Cardiac muscle cell (in vitro differentiated cells and primary cell): ENCODE measurements around the gene INS. TPM values are rescaled to one million over a fixed set of nuclear protein-coding genes. Genes with fewer than 3 reads are reported as not detected.
A peak's percentile ranks its signal among the peaks of the same experiment; 100 is the strongest.

Experiments
- DNase-seq, 2 donors: peaks; one replicate each; pipeline versions ENCODE4 v3.0.0 to v3.0.0-alpha.2; 2010 to 2017; ENCODE audit warnings: low read depth in 1 of 2, low spot score in 1 of 2
- H3K27ac ChIP-seq: fragments of 200-600 bp; sonication (generic); 2 replicates; pipeline ENCODE4 v1.5.1; 2016
- H3K27me3 ChIP-seq: fragments of 200-600 bp; sonication (generic); 2 replicates; pipeline ENCODE4 v1.6.0; 2016; ENCODE audit warnings: control low read depth
- H3K36me3 ChIP-seq: fragments of 200-600 bp; sonication (generic); 2 replicates; pipeline ENCODE4 v1.5.1; 2016; ENCODE audit warnings: control low read depth
- H3K4me1 ChIP-seq: fragments of 200-600 bp; sonication (generic); 2 replicates; pipeline ENCODE4 v1.8.1; 2017; ENCODE audit warnings: low read depth, mild to moderate bottlenecking, mixed run types
- H3K4me3 ChIP-seq: fragments of 200-600 bp; sonication (generic); 2 replicates; pipeline ENCODE4 v1.5.1; 2016; ENCODE audit warnings: mild to moderate bottlenecking
- H3K9me3 ChIP-seq: fragments of 200-600 bp; sonication (generic); 2 replicates; pipeline ENCODE4 v1.5.1; 2017; ENCODE audit warnings: low read depth, mild to moderate bottlenecking, control low read depth
- polyA plus RNA-seq: library from polyadenylated mRNA; unstranded; fragments of >200 nt; fragmentation: Nextera tagmentation; extraction: Ambion mirVana; gene quantifications from 2 replicates; pipeline ENCODE4 v1.2.1, GENCODE V29; 2016
- total RNA-seq: library from RNA; depleted of rRNA; stranded (reverse); fragments of >200 nt; gene quantifications from 2 replicates; pipeline ENCODE4 v1.2.3, GENCODE V29; 2016
- TF ChIP-seq, protein P1 (sequence below): IDR thresholded peaks from 2 replicates; pipeline ENCODE4 v1.5.1; 2012; ENCODE audit warnings: low read depth, mild to moderate bottlenecking, low read length

Gene INS
- total and polyA plus RNA-seq, 2 experiments from 2014 or later, result not detected

DNA sequence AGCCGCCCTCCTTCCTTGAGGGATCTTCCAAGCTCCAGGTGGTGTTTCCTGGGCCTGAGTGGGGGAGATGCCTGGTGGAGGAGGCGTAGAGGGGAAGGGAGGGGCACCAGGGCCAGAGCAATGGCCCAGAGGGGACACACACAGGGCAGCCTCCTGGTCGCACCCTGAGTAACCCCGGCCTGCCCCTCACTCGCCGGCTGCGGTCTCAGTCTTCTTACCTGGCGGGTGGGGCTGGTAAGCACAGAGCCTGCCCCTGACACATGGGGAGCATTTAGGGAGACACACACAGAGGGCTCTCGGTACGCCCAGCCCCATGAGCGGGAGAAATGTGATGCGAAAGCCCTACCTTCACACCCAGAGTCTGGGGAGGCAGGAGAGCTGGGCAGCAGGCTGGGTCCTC lies 45.7 kb downstream of the INS start:
- H3K27ac ChIP-seq, result no peak overlapping the region
- no peaks in the 10 kb centered on the region for H3K4me1 ChIP-seq
- H3K36me3 ChIP-seq, result no peaks in the 10 kb centered on the region
- no peak overlapping the region for H3K4me3 ChIP-seq
- no peaks in the 10 kb centered on the region for H3K27me3 ChIP-seq
- TF ChIP-seq, protein P1, sequence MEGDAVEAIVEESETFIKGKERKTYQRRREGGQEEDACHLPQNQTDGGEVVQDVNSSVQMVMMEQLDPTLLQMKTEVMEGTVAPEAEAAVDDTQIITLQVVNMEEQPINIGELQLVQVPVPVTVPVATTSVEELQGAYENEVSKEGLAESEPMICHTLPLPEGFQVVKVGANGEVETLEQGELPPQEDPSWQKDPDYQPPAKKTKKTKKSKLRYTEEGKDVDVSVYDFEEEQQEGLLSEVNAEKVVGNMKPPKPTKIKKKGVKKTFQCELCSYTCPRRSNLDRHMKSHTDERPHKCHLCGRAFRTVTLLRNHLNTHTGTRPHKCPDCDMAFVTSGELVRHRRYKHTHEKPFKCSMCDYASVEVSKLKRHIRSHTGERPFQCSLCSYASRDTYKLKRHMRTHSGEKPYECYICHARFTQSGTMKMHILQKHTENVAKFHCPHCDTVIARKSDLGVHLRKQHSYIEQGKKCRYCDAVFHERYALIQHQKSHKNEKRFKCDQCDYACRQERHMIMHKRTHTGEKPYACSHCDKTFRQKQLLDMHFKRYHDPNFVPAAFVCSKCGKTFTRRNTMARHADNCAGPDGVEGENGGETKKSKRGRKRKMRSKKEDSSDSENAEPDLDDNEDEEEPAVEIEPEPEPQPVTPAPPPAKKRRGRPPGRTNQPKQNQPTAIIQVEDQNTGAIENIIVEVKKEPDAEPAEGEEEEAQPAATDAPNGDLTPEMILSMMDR, result no peak
- DNase-seq, result no peak
- no peaks in the 10 kb centered on the region for H3K9me3 ChIP-seq

GRCh38 chr11:2114430-2115241 lies 46.4 kb downstream of the INS start:
- no peak overlapping the region for H3K27ac ChIP-seq
- no peak overlapping the region for H3K4me3 ChIP-seq
- H3K36me3 ChIP-seq, result no peaks in the 10 kb centered on the region
- no peaks in the 10 kb centered on the region for H3K9me3 ChIP-seq
- H3K4me1 ChIP-seq, result no peaks in the 10 kb centered on the region
- no peaks in the 10 kb centered on the region for H3K27me3 ChIP-seq
- TF ChIP-seq, protein P1, result no peak
- DNase-seq, result peak in 1 of 2 donors; percentile 31

DNA sequence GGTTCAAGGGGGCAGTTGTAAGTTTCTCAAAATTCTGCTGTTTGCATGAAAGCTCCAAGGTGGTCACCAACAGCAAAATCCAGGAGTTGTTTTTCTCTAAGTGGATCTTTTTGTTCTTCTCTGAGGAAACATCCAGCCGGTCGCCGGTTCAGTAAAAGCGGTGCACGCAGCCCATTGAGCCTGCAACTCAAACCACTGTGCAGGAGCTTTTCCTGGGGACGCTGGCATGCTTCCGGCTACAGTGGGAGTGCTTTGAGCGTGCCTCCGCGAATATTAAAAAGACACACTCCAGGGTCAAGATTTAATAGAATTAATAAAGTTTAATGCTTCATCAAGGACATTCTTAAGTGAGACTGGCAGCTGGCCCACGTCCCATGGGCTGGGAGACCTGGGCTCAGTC lies 47.2 kb downstream of the INS start:
- no peak for DNase-seq
- H3K27me3 ChIP-seq, result no peaks in the 10 kb centered on the region
- no peak overlapping the region for H3K4me3 ChIP-seq
- H3K36me3 ChIP-seq, result no peaks in the 10 kb centered on the region
- TF ChIP-seq, protein P1, result no peak
- H3K9me3 ChIP-seq, result no peaks in the 10 kb centered on the region
- H3K27ac ChIP-seq, result no peak overlapping the region
- no peaks in the 10 kb centered on the region for H3K4me1 ChIP-seq

- H3K4me1 ChIP-seq, result no peaks in the 10 kb centered on the region
- TF ChIP-seq, protein P1, result no peak
- no peak overlapping the region for H3K4me3 ChIP-seq
- H3K27me3 ChIP-seq, result no peaks in the 10 kb centered on the region
- H3K27ac ChIP-seq, result no peak overlapping the region
- H3K36me3 ChIP-seq, result no peaks in the 10 kb centered on the region
- no peak for DNase-seq
- no peaks in the 10 kb centered on the region for H3K9me3 ChIP-seq
Observed at GRCh38 chr11:2110521-2110920, 50.5 kb downstream of the INS start.

Other genes with a start within 250 kb of the INS start
- 2.5 and 2.7 TPM in 2 replicates for gene TNNT3, start 241.5 kb downstream of the INS start, total RNA-seq
- 0.92 and 3.8 TPM in 2 replicates for gene TNNT3, start 241.5 kb downstream of the INS start, polyA plus RNA-seq
- 127 and 185 TPM in 2 replicates for gene MRPL23, start 213.9 kb downstream of the INS start, total RNA-seq
- gene MRPL23, start 213.9 kb downstream of the INS start, polyA plus RNA-seq, result 96.9 and 137 TPM in 2 replicates
- gene H19, start 163.4 kb downstream of the INS start, total RNA-seq, result 262 and 316 TPM in 2 replicates
- gene H19, start 163.4 kb downstream of the INS start, polyA plus RNA-seq, result 27.7 and 44.5 TPM in 2 replicates
- gene IGF2, start 21.8 kb downstream of the INS start, total RNA-seq, result 91.4 and 120 TPM in 2 replicates
- 136 and 155 TPM in 2 replicates for gene IGF2, start 21.8 kb downstream of the INS start, polyA plus RNA-seq
- not detected in 2 replicates for gene TH, start 10.6 kb upstream of the INS start, total RNA-seq
- not detected in 2 replicates for gene TH, start 10.6 kb upstream of the INS start, polyA plus RNA-seq
- gene ASCL2, start 109.4 kb upstream of the INS start, total RNA-seq, result 0.39 TPM in 1 of 2 replicates, not detected in the other
- 0.21 TPM in 1 of 2 replicates, not detected in the other for gene ASCL2, start 109.4 kb upstream of the INS start, polyA plus RNA-seq
- 1.3 and 1.8 TPM in 2 replicates for gene C11orf21, start 140.7 kb upstream of the INS start, total RNA-seq
- 1.5 and 1.8 TPM in 2 replicates for gene C11orf21, start 140.7 kb upstream of the INS start, polyA plus RNA-seq
- 22.0 and 22.4 TPM in 2 replicates for gene TSPAN32, start 140.8 kb upstream of the INS start, total RNA-seq
- 18.5 and 24.8 TPM in 2 replicates for gene TSPAN32, start 140.8 kb upstream of the INS start, polyA plus RNA-seq
- gene CD81, start 216.1 kb upstream of the INS start, total RNA-seq, result 212 and 264 TPM in 2 replicates
- 409 and 444 TPM in 2 replicates for gene CD81, start 216.1 kb upstream of the INS start, polyA plus RNA-seq
- 61.4 and 71.6 TPM in 2 replicates for gene TSSC4, start 239.5 kb upstream of the INS start, total RNA-seq
- 71.4 and 94.8 TPM in 2 replicates for gene TSSC4, start 239.5 kb upstream of the INS start, polyA plus RNA-seq